Mucosa of stomach (tissue), 1 donor: ENCODE measurements around the gene TRAF6.

Experiments used
- H3K27me3 ChIP-seq: one replicate; pipeline ENCODE4 v1.7.0; 2013; ENCODE audit warnings: mild to moderate bottlenecking, low read length; ENCODE audit not compliant: control insufficient read depth, insufficient read depth
- H3K36me3 ChIP-seq: one replicate; pipeline ENCODE4 v1.7.0; 2013; ENCODE audit warnings: low read length; ENCODE audit not compliant: control insufficient read depth, insufficient read depth
- H3K4me1 ChIP-seq: one replicate; pipeline ENCODE4 v1.7.0; 2013; ENCODE audit warnings: mild to moderate bottlenecking, low read length; ENCODE audit not compliant: control insufficient read depth, insufficient read depth
- H3K4me3 ChIP-seq: one replicate; pipeline ENCODE4 v1.7.0; 2013; ENCODE audit warnings: low read length
- H3K9ac ChIP-seq: one replicate; pipeline ENCODE4 v1.7.0; 2013; ENCODE audit warnings: mild to moderate bottlenecking, low read length, moderate library complexity
- H3K9me3 ChIP-seq: one replicate; pipeline ENCODE4 v1.7.0; 2013; ENCODE audit warnings: mild to moderate bottlenecking, low read length, moderate library complexity; ENCODE audit not compliant: control insufficient read depth
- donor health status: Pancreatic carcinoma.

Gene TRAF6

GRCh38 chr11:36437413-36437812 lies 72.7 kb downstream of the TRAF6 start:
- Histone ChIP-seq H3K36me3 (no peaks in the 10 kb centered on the region), H3K9me3 (no peaks in the 10 kb centered on the region), H3K4me1 (no peaks in the 10 kb centered on the region), H3K27me3 (no peaks in the 10 kb centered on the region), H3K9ac (no peak overlapping the region), H3K4me3 (no peak overlapping the region)
